Esophagus (tissue), 2 donors: Measurements from ENCODE around the gene TMEM131. TPM values are rescaled to one million over a fixed set of nuclear protein-coding genes. Genes with fewer than 3 reads are reported as not detected.
"Not testable (repeated sequence)": the region's sequence is repeated elsewhere in the genome, so short reads cannot be mapped to it uniquely, and the experiment has no call there.

ENCODE experiments used
- H3K27ac ChIP-seq, 2 donors: one replicate each; pipeline ENCODE4 v1.5.1; 2013; ENCODE audit warnings: low read depth in 2 of 2, mild to moderate bottlenecking in 2 of 2, inconsistent platforms in 1 of 2, low read length in 1 of 2, moderate library complexity in 1 of 2
- H3K27me3 ChIP-seq, 2 donors: one replicate each; pipeline ENCODE4 v1.6.1; 2013; ENCODE audit warnings: low read length in 2 of 2, control low read depth in 1 of 2, mild to moderate bottlenecking in 1 of 2; ENCODE audit not compliant: insufficient read depth in 2 of 2, control insufficient read depth in 1 of 2
- H3K36me3 ChIP-seq, 2 donors: one replicate each; pipeline ENCODE4 v1.6.1; 2013; ENCODE audit warnings: low read length in 1 of 2; ENCODE audit not compliant: control insufficient read depth in 2 of 2, insufficient read depth in 2 of 2
- H3K4me1 ChIP-seq, 2 donors: one replicate each; pipeline ENCODE4 v1.6.1; 2013; ENCODE audit warnings: low read length in 1 of 2; ENCODE audit not compliant: control insufficient read depth in 2 of 2, insufficient read depth in 2 of 2
- H3K4me3 ChIP-seq, 2 donors: one replicate each; pipeline ENCODE4 v1.5.1; 2013; ENCODE audit warnings: low read length in 2 of 2, mild to moderate bottlenecking in 2 of 2, low read depth in 1 of 2, moderate library complexity in 1 of 2
- H3K9me3 ChIP-seq, 2 donors: one replicate each; pipeline ENCODE4 v1.6.1; 2013; ENCODE audit warnings: mild to moderate bottlenecking in 2 of 2, low read depth in 1 of 2, low read length in 1 of 2, moderate library complexity in 1 of 2; ENCODE audit not compliant: control insufficient read depth in 2 of 2, insufficient read depth in 1 of 2
- WGBS, 2 donors: extraction: QIAGEN DNeasy Blood & Tissue Kit; methylation state at CpG; one replicate each; pipeline ENCODE4 v1.1.7; 2013; 5-methylcytosine and 5-hydroxymethylcytosine counted together
- polyA plus RNA-seq, 2 donors: library from polyadenylated mRNA; stranded (reverse); fragments of 200-250 nt; gene quantifications; one replicate each; pipeline ENCODE4 v1.2.3, GENCODE V29; 2013
- donor health status: healthy with polysubstance abuse.
- donor health status: Bipolar disorder and iron deficiency.

Gene TMEM131
- polyA plus RNA-seq, 2 donors, result 9.3 to 9.9 TPM

DNA sequence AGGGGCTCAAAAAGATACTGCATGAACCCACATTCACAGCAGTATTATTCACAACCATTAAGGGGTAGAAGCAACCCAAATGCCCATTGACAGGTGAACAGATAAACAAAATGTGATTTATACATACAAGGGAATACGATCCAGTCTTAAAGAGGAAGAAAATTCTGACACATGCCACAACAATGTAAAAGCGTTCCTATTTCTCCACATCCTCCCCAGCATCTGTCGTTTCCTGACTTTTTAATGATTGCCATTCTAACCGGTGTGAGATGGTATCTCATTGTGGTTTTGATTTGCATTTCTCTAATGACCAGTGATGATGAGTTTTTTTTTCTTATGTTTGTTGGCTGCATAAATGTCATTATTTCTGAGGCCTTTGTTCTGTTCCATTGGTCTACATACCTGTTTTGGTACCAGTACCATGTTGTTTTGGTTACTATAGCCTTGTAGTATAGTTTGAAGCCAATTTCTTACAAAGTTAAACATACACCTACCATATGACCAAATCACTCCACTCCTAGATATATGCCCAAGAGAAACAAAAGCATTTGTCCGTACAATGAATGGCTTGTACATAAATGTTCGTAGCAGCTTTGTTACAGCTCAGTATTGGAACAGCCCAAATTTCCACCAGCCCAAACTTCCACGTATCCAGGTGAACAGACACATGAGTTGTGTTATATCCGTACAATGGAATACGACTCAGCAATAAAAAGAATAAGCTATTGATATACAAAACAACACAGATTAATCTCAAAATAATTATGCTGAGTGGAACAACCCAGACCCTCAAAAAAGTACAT, 85.1 kb downstream of the TMEM131 start:
- peaks cover 0 to 2% of the 10 kb centered on the region in 2 donors for H3K36me3 ChIP-seq
- H3K9me3 ChIP-seq, result no peaks in the 10 kb centered on the region
- 92 to 93% methylated on average over 9 of the region's 9 CpGs for WGBS, 2 donors
- no peaks in the 10 kb centered on the region for H3K27me3 ChIP-seq
- no peak overlapping the region for H3K27ac ChIP-seq
- no peak overlapping the region for H3K4me3 ChIP-seq
- no peaks in the 10 kb centered on the region for H3K4me1 ChIP-seq

GRCh38 chr2:97908208-97908676, 87.5 kb downstream of the TMEM131 start:
- 92 to 97% methylated on average over 6 of the region's 6 CpGs for WGBS, 2 donors
- Histone ChIP-seq H3K9me3 (no peaks in the 10 kb centered on the region), H3K36me3 (peaks cover 0 to 2% of the 10 kb centered on the region in 2 donors), H3K27me3 (no peaks in the 10 kb centered on the region), H3K4me3 (no peak overlapping the region), H3K4me1 (no peaks in the 10 kb centered on the region), H3K27ac (no peak overlapping the region)

- WGBS, 2 donors, result 76 to 82% methylated on average over 6 of the region's 6 CpGs
- no peaks in the 10 kb centered on the region for H3K27me3 ChIP-seq
These were observed 88.2 kb downstream of the TMEM131 start for GRCh38 chr2:97907369-97908100.

DNA sequence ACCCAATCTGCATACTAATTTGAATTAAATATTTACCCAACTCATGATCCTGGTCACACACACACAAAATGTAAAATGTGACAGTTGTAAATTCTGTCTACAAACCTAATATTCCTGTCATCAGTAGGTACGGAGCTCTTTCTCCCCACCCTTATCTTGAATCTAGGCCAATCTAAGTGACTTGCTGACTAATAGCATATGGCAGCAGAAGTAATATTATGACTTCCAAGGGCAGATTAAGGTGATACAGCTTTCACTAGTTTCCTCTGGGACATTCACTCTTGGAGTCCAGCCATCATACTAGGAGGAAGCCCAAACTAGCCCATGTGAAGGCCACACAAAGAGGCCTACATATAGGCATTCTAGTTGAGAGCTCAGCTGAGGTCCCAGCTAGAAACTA, 89.4 kb downstream of the TMEM131 start:
- Histone ChIP-seq H3K36me3 (peaks cover 0 to 2% of the 10 kb centered on the region in 2 donors), H3K27ac (no peak overlapping the region), H3K27me3 (no peaks in the 10 kb centered on the region), H3K4me1 (no peaks in the 10 kb centered on the region), H3K4me3 (no peak overlapping the region), H3K9me3 (no peaks in the 10 kb centered on the region)
- 31 to 45% methylated on average over 1 of the region's 1 CpG for WGBS, 2 donors

More at GRCh38 chr2:97907369-97908100, 88.2 kb downstream of the TMEM131 start:
- Histone ChIP-seq H3K4me3 (no peak overlapping the region), H3K4me1 (no peaks in the 10 kb centered on the region), H3K36me3 (peaks cover 0 to 2% of the 10 kb centered on the region in 2 donors), H3K9me3 (no peaks in the 10 kb centered on the region), H3K27ac (no peak overlapping the region)

GRCh38 chr2:97905294-97905693, 90.5 kb downstream of the TMEM131 start:
- Histone ChIP-seq H3K27me3 (no peaks in the 10 kb centered on the region), H3K4me3 (no peak overlapping the region), H3K9me3 (no peaks in the 10 kb centered on the region), H3K4me1 (no peaks in the 10 kb centered on the region), H3K27ac (no peak overlapping the region), H3K36me3 (peaks cover 0 to 2% of the 10 kb centered on the region in 2 donors)
- whole genome bisulfite sequencing, 2 donors, result 92% methylated on average over 1 of the region's 1 CpG

DNA sequence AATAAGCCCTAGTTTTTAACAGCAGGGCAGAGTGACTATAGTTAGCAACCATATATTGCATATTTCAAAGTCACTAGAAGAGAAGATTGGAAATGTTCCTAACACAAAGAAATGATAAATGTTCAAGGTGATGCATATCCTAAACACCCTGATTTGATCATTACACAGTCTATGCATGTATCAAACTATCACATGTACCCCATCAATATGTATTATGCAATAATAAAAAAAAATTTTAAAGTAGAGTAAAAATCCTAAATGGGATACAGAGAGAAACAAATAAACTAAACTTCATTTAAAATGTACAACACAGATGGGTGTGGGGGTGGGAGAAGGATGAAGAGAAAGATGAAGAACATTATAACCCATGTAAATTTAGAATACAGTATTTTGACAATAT, 93.9 kb downstream of the TMEM131 start:
- Histone ChIP-seq H3K9me3 (no peaks in the 10 kb centered on the region), H3K27me3 (no peaks in the 10 kb centered on the region), H3K27ac (no peak overlapping the region), H3K4me1 (no peaks in the 10 kb centered on the region), H3K4me3 (no peak overlapping the region), H3K36me3 (no peaks in the 10 kb centered on the region)

- Histone ChIP-seq H3K27me3 (no peaks in the 10 kb centered on the region), H3K27ac (no peak overlapping the region), H3K4me1 (no peaks in the 10 kb centered on the region), H3K4me3 (no peak overlapping the region), H3K36me3 (no peaks in the 10 kb centered on the region), H3K9me3 (no peaks in the 10 kb centered on the region)
- 54 to 73% methylated on average over 2 of the region's 2 CpGs for WGBS, 2 donors
These were observed 94.9 kb downstream of the TMEM131 start for GRCh38 chr2:97900806-97901205.

GRCh38 chr2:97893042-97893441, 102.7 kb downstream of the TMEM131 start:
- 99 to 100% methylated on average over 4 of the region's 4 CpGs for WGBS, 2 donors
- not testable (repeated sequence) for H3K36me3 ChIP-seq, H3K9me3 ChIP-seq, H3K4me3 ChIP-seq, H3K4me1 ChIP-seq, H3K27ac ChIP-seq, H3K27me3 ChIP-seq

- no peak overlapping the region for H3K4me3 ChIP-seq
- H3K36me3 ChIP-seq, result peaks cover 5 to 7% of the 10 kb centered on the region in 2 donors
- no peak overlapping the region for H3K27ac ChIP-seq
- no peaks in the 10 kb centered on the region for H3K27me3 ChIP-seq
- peaks cover 0 to 7% of the 10 kb centered on the region in 2 donors for H3K9me3 ChIP-seq
- H3K4me1 ChIP-seq, result no peaks in the 10 kb centered on the region
These were observed 104.1 kb downstream of the TMEM131 start for GRCh38 chr2:97891611-97892010.
